Measurements from ENCODE around the gene SYTL2. TPM values are rescaled to one million over a fixed set of nuclear protein-coding genes. Genes with fewer than 3 reads are reported as not detected.

SYTL2 gene
- total RNA-seq, 1 donor from 2014 or later: 4.7 TPM

- H3K36me3 Mint-ChIP-seq (ENCODE audit: insufficient read depth): no peaks in the 10 kb centered on the region
- no peak for TF ChIP-seq CTCF (IDR thresholded peaks at IDR 0.05; ENCODE audit: unreplicated experiment)
- no peaks in the 10 kb centered on the region for H3K9me3 Mint-ChIP-seq (ENCODE audit: low read depth)
- no peaks in the 10 kb centered on the region for H3K27me3 Mint-ChIP-seq
- no peaks in the 10 kb centered on the region for H3K4me1 Mint-ChIP-seq (ENCODE audit: low read depth)
- H3K4me3 Mint-ChIP-seq (ENCODE audit: low read depth): no peak overlapping the region
- no peak for DNase-seq (ENCODE audit: low spot score, unreplicated experiment)
- H3K27ac Mint-ChIP-seq: no peak overlapping the region
Observed at GRCh38 chr11:85709941-85710702, 100.8 kb downstream of the SYTL2 start.

DNA sequence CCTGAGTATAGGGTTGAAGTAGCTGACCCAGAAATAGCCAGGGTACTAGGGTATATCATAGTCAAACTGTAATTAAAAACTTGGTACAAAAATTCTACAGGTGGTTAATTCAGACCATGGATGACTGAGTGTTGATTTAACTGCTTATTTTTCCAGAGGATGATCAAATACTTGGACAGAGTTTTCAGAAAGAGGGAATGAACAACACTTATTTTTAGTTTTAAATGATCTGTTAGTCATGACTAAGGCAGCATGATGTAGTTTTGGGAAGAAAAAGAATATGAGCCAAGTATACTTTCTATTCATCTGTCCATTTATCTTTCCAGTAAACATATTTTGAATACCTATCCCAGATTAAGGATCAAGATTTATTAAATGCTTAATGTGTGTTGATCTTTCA, 105.1 kb downstream of the SYTL2 start:
- TF ChIP-seq CTCF (IDR thresholded peaks at IDR 0.05; ENCODE audit: unreplicated experiment): no peak
- Mint-ChIP-seq H3K4me3 (ENCODE audit: low read depth) (no peak overlapping the region), H3K27ac (no peak overlapping the region), H3K36me3 (ENCODE audit: insufficient read depth) (no peaks in the 10 kb centered on the region), H3K4me1 (ENCODE audit: low read depth) (no peaks in the 10 kb centered on the region), H3K27me3 (no peaks in the 10 kb centered on the region), H3K9me3 (ENCODE audit: low read depth) (peaks cover 6% of the 10 kb centered on the region)
- no peak for DNase-seq (ENCODE audit: low spot score, unreplicated experiment)

DNA sequence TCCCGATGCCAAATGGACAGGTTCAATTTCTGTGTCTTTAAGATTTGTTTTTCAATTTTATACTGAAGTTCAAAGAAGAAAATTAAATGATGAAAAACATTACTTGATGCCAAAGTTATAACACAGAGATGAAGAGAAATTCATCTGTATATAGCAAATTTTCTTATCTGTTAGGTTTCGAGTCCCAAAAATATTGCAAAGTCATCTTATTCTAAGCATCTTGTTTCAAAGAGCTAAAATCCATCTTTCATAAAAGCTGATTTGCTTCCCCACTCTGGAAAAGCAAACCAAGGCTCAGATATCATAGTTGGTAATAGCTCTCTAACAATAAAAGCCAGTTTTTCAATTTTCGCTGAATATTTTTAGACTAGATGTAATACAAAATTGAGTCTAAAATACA, 106.0 kb downstream of the SYTL2 start:
- Mint-ChIP-seq H3K4me1 (ENCODE audit: low read depth) (peaks cover 4% of the 10 kb centered on the region), H3K27me3 (no peaks in the 10 kb centered on the region), H3K4me3 (ENCODE audit: low read depth) (no peak overlapping the region), H3K27ac (no peak overlapping the region), H3K36me3 (ENCODE audit: insufficient read depth) (no peaks in the 10 kb centered on the region), H3K9me3 (ENCODE audit: low read depth) (peaks cover 6% of the 10 kb centered on the region)
- no peak for DNase-seq (ENCODE audit: low spot score, unreplicated experiment)
- TF ChIP-seq CTCF (IDR thresholded peaks at IDR 0.05; ENCODE audit: unreplicated experiment): no peak

DNA sequence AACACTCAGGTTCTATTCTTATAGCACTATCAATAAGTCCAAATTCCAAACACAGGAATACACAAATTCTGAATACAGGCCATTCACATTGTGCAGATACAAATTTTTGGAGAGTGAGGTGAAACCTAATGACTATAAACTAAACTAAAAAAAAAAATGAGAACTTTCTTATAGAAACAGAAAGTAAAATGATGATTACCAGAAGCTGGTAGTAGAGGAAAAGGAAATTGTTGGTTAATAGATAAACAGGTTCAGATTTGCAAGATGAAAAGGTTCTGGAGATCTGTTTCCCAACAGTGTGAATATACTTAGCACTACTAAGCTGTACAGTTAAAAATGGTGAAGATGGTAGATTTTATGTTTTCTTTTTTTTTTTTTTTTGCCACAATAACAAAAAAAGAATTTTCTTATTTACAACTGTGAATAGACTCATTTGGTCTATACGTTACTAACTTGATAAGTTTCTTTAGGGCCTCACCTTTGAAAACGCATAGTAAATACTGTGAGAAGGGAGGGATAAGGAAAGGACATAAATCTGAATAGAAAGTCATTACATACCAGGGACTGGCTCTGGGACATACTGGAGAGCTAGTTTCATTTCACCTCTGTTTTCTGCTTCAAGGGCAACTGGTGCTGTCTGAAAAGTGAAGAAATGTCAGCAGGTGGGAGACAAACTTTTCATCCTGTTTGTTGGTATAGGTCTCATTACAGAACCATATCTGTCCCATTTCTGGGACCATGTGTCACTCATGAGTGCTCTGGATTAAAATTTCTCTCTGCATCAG, 110.8 kb downstream of the SYTL2 start:
- no peak for DNase-seq (ENCODE audit: low spot score, unreplicated experiment)
- Mint-ChIP-seq H3K36me3 (ENCODE audit: insufficient read depth) (no peaks in the 10 kb centered on the region), H3K4me3 (ENCODE audit: low read depth) (no peak overlapping the region), H3K4me1 (ENCODE audit: low read depth) (peaks cover 12% of the 10 kb centered on the region), H3K9me3 (ENCODE audit: low read depth) (peaks cover 6% of the 10 kb centered on the region), H3K27ac (peak overlapping the region; percentile 69), H3K27me3 (no peaks in the 10 kb centered on the region)
- no peak for TF ChIP-seq CTCF (IDR thresholded peaks at IDR 0.05; ENCODE audit: unreplicated experiment)

- no peak for TF ChIP-seq CTCF (IDR thresholded peaks at IDR 0.05; ENCODE audit: unreplicated experiment)
- no peak for DNase-seq (ENCODE audit: low spot score, unreplicated experiment)
- Mint-ChIP-seq H3K27ac (no peak overlapping the region), H3K4me1 (ENCODE audit: low read depth) (peaks cover 12% of the 10 kb centered on the region), H3K9me3 (ENCODE audit: low read depth) (peaks cover 6% of the 10 kb centered on the region), H3K4me3 (ENCODE audit: low read depth) (no peak overlapping the region), H3K27me3 (no peaks in the 10 kb centered on the region), H3K36me3 (ENCODE audit: insufficient read depth) (no peaks in the 10 kb centered on the region)
Observed at GRCh38 chr11:85698195-85698594, 112.7 kb downstream of the SYTL2 start.

Data from progenitor cell of endocrine pancreas (in vitro differentiated cells).